ENCODE results near the gene CLASRP.
A peak's percentile ranks its signal among the peaks of the same experiment; 100 is the strongest.

CLASRP gene

GRCh38 chr19:45090034-45090433 is 51.2 kb downstream of the CLASRP start:
- no peak for DNase-seq

GRCh38 chr19:45090606-45091005 is 51.8 kb downstream of the CLASRP start:
- DNase-seq = no peak

GRCh38 chr19:45091031-45091923 is 52.4 kb downstream of the CLASRP start:
- DNase-seq = peak; percentile 99

- DNase-seq = peak; percentile 95
Observed at GRCh38 chr19:45092747-45093678, 54.2 kb downstream of the CLASRP start, which contains the start of gene PPP1R37. Gene PPP1R37, plus strand, starts transcription at chr19:45093179. Its CDS starts 147 bp downstream, at chr19:45093326.

GRCh38 chr19:45094137-45094536 is 55.3 kb downstream of the CLASRP start:
- DNase-seq = no peak

- no peak for DNase-seq
Observed at GRCh38 chr19:45094707-45095106, 55.9 kb downstream of the CLASRP start.

- no peak for DNase-seq
Observed at GRCh38 chr19:45095496-45096413, 56.9 kb downstream of the CLASRP start.

- DNase-seq = no peak
Observed at GRCh38 chr19:45096700-45097099, 57.9 kb downstream of the CLASRP start.

- DNase-seq = no peak
Observed at GRCh38 chr19:45097450-45097775, 58.6 kb downstream of the CLASRP start.

GRCh38 chr19:45097776-45098520 is 59.1 kb downstream of the CLASRP start:
- no peak for DNase-seq

GRCh38 chr19:45098521-45099466 is 59.9 kb downstream of the CLASRP start:
- DNase-seq = no peak

- DNase-seq = no peak
Observed at GRCh38 chr19:45099467-45100191, 60.8 kb downstream of the CLASRP start.

- DNase-seq = no peak
Observed at GRCh38 chr19:45100201-45100600, 61.4 kb downstream of the CLASRP start.

- DNase-seq = no peak
Observed at GRCh38 chr19:45100846-45101252, 62.0 kb downstream of the CLASRP start.

- DNase-seq = no peak
Observed at GRCh38 chr19:45101806-45102205, 63.0 kb downstream of the CLASRP start.

- no peak for DNase-seq
Observed at GRCh38 chr19:45102481-45102880, 63.6 kb downstream of the CLASRP start.

- DNase-seq = peak; percentile 48
Observed at GRCh38 chr19:45103156-45103507, 64.3 kb downstream of the CLASRP start.

GRCh38 chr19:45103508-45104319 is 64.9 kb downstream of the CLASRP start:
- no peak for DNase-seq
